DND-41 (cell line): ENCODE data around the gene TMEM87B.
"Not testable (repeated sequence)": the region's sequence is repeated elsewhere in the genome, so short reads cannot be mapped to it uniquely, and the experiment has no call there.

Experiments used
- ATAC-seq: fragments of 200-7000 bp; cut with Tn5 transposase; 3 replicates; pipeline ENCODE4 v1.9.1; 2021; ENCODE audit warnings: low read depth; ENCODE audit not compliant: insufficient read depth
- DNase-seq: peaks from one replicate; pipeline ENCODE4 v3.0.0-alpha.2; 2020
- H2AFZ ChIP-seq: 2 replicates; pipeline ENCODE4 v1.6.0; 2012; ENCODE audit warnings: low read depth, low read length
- H3K27ac ChIP-seq: 2 replicates; pipeline ENCODE4 v1.5.1; 2012; ENCODE audit warnings: low read length, inconsistent platforms
- H3K27me3 ChIP-seq: fragments of 200-600 bp; sonication (generic); 2 replicates; pipeline ENCODE4 v1.6.0; 2012; ENCODE audit warnings: low read length, mild to moderate bottlenecking, inconsistent platforms; ENCODE audit not compliant: insufficient read depth, poor library complexity
- H3K36me3 ChIP-seq: 2 replicates; pipeline ENCODE4 v1.5.1; 2012; ENCODE audit warnings: low read length, inconsistent platforms; ENCODE audit not compliant: insufficient read depth
- H3K4me1 ChIP-seq: 2 replicates; pipeline ENCODE4 v1.5.1; 2012; ENCODE audit warnings: mild to moderate bottlenecking, low read length; ENCODE audit not compliant: insufficient read depth
- H3K4me2 ChIP-seq: 2 replicates; pipeline ENCODE4 v1.6.0; 2012; ENCODE audit warnings: mild to moderate bottlenecking, moderate library complexity, low read length, inconsistent platforms; ENCODE audit not compliant: insufficient read depth
- H3K4me3 ChIP-seq, 2 experiments: fragments of 200-600 bp in 1 of 2; shearing (Covaris generic) in 1 of 2; 2 replicates each; pipeline ENCODE4 v1.5.1; 2012 to 2016; ENCODE audit warnings: inconsistent platforms in 2 of 2, low read length in 2 of 2, mild to moderate bottlenecking in 2 of 2, low read depth in 1 of 2, moderate library complexity in 1 of 2
- H3K79me2 ChIP-seq: 2 replicates; pipeline ENCODE4 v1.6.0; 2012; ENCODE audit warnings: low read length, inconsistent platforms; ENCODE audit not compliant: insufficient read depth
- H3K9ac ChIP-seq: 2 replicates; pipeline ENCODE4 v1.6.0; 2012; ENCODE audit warnings: low read depth, mild to moderate bottlenecking, inconsistent platforms, low read length, moderate library complexity
- H3K9me3 ChIP-seq: 2 replicates; pipeline ENCODE4 v1.5.1; 2012; ENCODE audit warnings: low read length, moderate library complexity, mild to moderate bottlenecking, inconsistent platforms; ENCODE audit not compliant: insufficient read depth, severe bottlenecking
- H4K20me1 ChIP-seq: 2 replicates; pipeline ENCODE4 v1.6.0; 2012; ENCODE audit warnings: low read length; ENCODE audit not compliant: insufficient read depth
- CTCF ChIP-seq: IDR thresholded peaks from 2 replicates; pipeline ENCODE4 v1.5.1; 2012; ENCODE audit warnings: borderline replicate concordance, low read length, moderate library complexity, mild to moderate bottlenecking; ENCODE audit not compliant: poor library complexity, severe bottlenecking; ENCODE audit errors: extremely low read depth
- EZH2 ChIP-seq: IDR thresholded peaks from 3 replicates; pipeline ENCODE4 v1.6.1; 2012; ENCODE audit warnings: borderline replicate concordance, low read depth, mild to moderate bottlenecking, moderate library complexity, low read length, inconsistent platforms; ENCODE audit not compliant: severe bottlenecking

The TMEM87B gene

GRCh38 chr2:112138159-112139032, 83.3 kb downstream of the TMEM87B start, which contains the start of gene FBLN7:
FBLN7 (plus strand) TSS chr2:112138385; CDS start chr2:112138656, 271 bp downstream.
- no peak within 1 kb of the TSS for H3K4me3 ChIP-seq
- H3K9ac ChIP-seq, result no peak within 1 kb of the TSS
- H3K9me3 ChIP-seq, result peaks cover 6% of the 10 kb centered on the region
- TF ChIP-seq EZH2, result no peak
- no peak for TF ChIP-seq CTCF
- DNase-seq (no peak), ATAC-seq (no peak)
- H2AFZ ChIP-seq, result no peak within 1 kb of the TSS
- H3K4me2 ChIP-seq, result no peak within 1 kb of the TSS
- H3K27me3 ChIP-seq, result no peaks in the 10 kb centered on the region
- H3K79me2 ChIP-seq, result no peaks in the 10 kb centered on the region
- H4K20me1 ChIP-seq, result no peaks in the 10 kb centered on the region
- H3K27ac ChIP-seq, result no peak within 1 kb of the TSS
- H3K36me3 ChIP-seq, result no peaks in the 10 kb centered on the region
- H3K4me1 ChIP-seq, result no peaks in the 10 kb centered on the region

GRCh38 chr2:112139033-112139614, 84.1 kb downstream of the TMEM87B start:
- not testable (repeated sequence) for H3K4me1 ChIP-seq, H2AFZ ChIP-seq, H3K36me3 ChIP-seq, H4K20me1 ChIP-seq, DNase-seq, ATAC-seq, H3K9ac ChIP-seq, H3K79me2 ChIP-seq, H3K27ac ChIP-seq, H3K27me3 ChIP-seq, H3K9me3 ChIP-seq, H3K4me2 ChIP-seq, H3K4me3 ChIP-seq

GRCh38 chr2:112139661-112140204, 84.7 kb downstream of the TMEM87B start:
- DNase-seq, H3K4me1 ChIP-seq, H4K20me1 ChIP-seq, H3K4me3 ChIP-seq, H3K79me2 ChIP-seq, H3K27ac ChIP-seq, H3K9me3 ChIP-seq, ATAC-seq, H3K27me3 ChIP-seq, H3K4me2 ChIP-seq, H2AFZ ChIP-seq, H3K36me3 ChIP-seq, H3K9ac ChIP-seq: not testable (repeated sequence)

- Histone ChIP-seq H2AFZ (no peak overlapping the region), H3K9me3 (no peaks in the 10 kb centered on the region), H3K27me3 (no peaks in the 10 kb centered on the region), H3K27ac (no peak overlapping the region), H4K20me1 (no peaks in the 10 kb centered on the region), H3K79me2 (no peaks in the 10 kb centered on the region), H3K4me3 (no peak overlapping the region), H3K9ac (no peak overlapping the region), H3K36me3 (no peaks in the 10 kb centered on the region), H3K4me1 (no peaks in the 10 kb centered on the region), H3K4me2 (no peak overlapping the region)
- no peak for TF ChIP-seq CTCF
- no peak for TF ChIP-seq EZH2
- ATAC-seq, result no peak
- DNase-seq, result no peak
These were observed 85.2 kb downstream of the TMEM87B start for GRCh38 chr2:112140205-112140802.
